PC-3 (cell line): Measurements from ENCODE around the gene ARHGEF16. TPM values are rescaled to one million over a fixed set of nuclear protein-coding genes. Genes with fewer than 3 reads are reported as not detected.

Experiments
- ATAC-seq: fragments of 200-7000 bp; cut with Tn5 transposase; 2 replicates; pipeline ENCODE4 v1.9.1; 2020; ENCODE audit warnings: mild to moderate bottlenecking, moderate library complexity
- BruUV-seq: library from RNA; stranded (reverse); fragments of 400-500 nt; replicated peaks from 2 replicates; lab custom pipeline; 2021; lab: Mats Ljungman, UMichigan
- CTCF ChIA-PET: fragments of 300-600 bp; sonication (Branson Sonifier 250); formaldehyde crosslinking; loops from one replicate; lab custom pipeline; 2022; ENCODE audit warnings: antibody characterized with exemption; lab: Charles Lee
- POLR2A ChIA-PET: fragments of 300-600 bp; sonication (Branson Sonifier 250); formaldehyde crosslinking; loops from one replicate; lab custom pipeline; 2022; ENCODE audit warnings: antibody characterized with exemption; ENCODE audit not compliant: unreplicated experiment; lab: Charles Lee
- DNase-seq: peaks from one replicate; pipeline ENCODE4 v3.0.0-alpha.2; 2015
- H2AFZ ChIP-seq: fragments of 300-600 bp; sonication (generic); 2 replicates; pipeline ENCODE4 v1.6.0; 2016; ENCODE audit warnings: antibody characterized with exemption, low read length
- H3F3A ChIP-seq: fragments of 300-600 bp; sonication (generic); one replicate; pipeline ENCODE4 v1.6.0; 2017; ENCODE audit warnings: antibody characterized with exemption, low read length, control low read depth, mild to moderate bottlenecking; ENCODE audit not compliant: unreplicated experiment
- H3K27ac ChIP-seq: fragments of 300-600 bp; sonication (generic); 2 replicates; pipeline ENCODE4 v1.5.1; 2016; ENCODE audit warnings: mild to moderate bottlenecking, low read length
- H3K27me3 ChIP-seq: fragments of 300-600 bp; sonication (generic); 2 replicates; pipeline ENCODE4 v1.6.1; 2016; ENCODE audit warnings: low read length, mixed read lengths
- H3K36me3 ChIP-seq: fragments of 300-600 bp; sonication (generic); 2 replicates; pipeline ENCODE4 v1.6.1; 2016; ENCODE audit warnings: low read depth, mixed run types, low read length, mixed read lengths
- H3K4me1 ChIP-seq: fragments of 300-600 bp; sonication (generic); 2 replicates; pipeline ENCODE4 v1.5.1; 2016; ENCODE audit warnings: low read length; ENCODE audit not compliant: insufficient read depth
- H3K4me2 ChIP-seq: fragments of 300-600 bp; sonication (generic); 2 replicates; pipeline ENCODE4 v1.6.0; 2016; ENCODE audit warnings: low read length
- H3K4me3 ChIP-seq: fragments of 300-600 bp; sonication (generic); 2 replicates; pipeline ENCODE4 v1.5.1; 2016; ENCODE audit warnings: mild to moderate bottlenecking, low read length, mixed read lengths
- H3K79me2 ChIP-seq: fragments of 300-600 bp; sonication (generic); 2 replicates; pipeline ENCODE4 v1.6.1; 2017; ENCODE audit warnings: low read length, mixed read lengths
- H3K9ac ChIP-seq: fragments of 300-600 bp; sonication (generic); 2 replicates; pipeline ENCODE4 v1.6.0; 2016; ENCODE audit warnings: mild to moderate bottlenecking, low read length
- H3K9me2 ChIP-seq: fragments of 300-600 bp; sonication (generic); replicated peaks from 2 replicates; pipeline ENCODE4 v1.6.1; 2016; ENCODE audit warnings: mixed run types, low read length, mixed read lengths
- H3K9me3 ChIP-seq: fragments of 300-600 bp; sonication (generic); 2 replicates; pipeline ENCODE4 v1.6.1; 2016; ENCODE audit warnings: low read length, mixed read lengths
- H4K20me1 ChIP-seq: fragments of 300-600 bp; sonication (generic); 2 replicates; pipeline ENCODE4 v1.6.1; 2016; ENCODE audit warnings: low read length, mixed read lengths
- CTCF ChIP-seq: fragments of 300-600 bp; sonication (generic); conservative IDR thresholded peaks from 2 replicates; pipeline ENCODE4 v1.5.1; 2017; ENCODE audit warnings: antibody characterized with exemption, low read depth, mild to moderate bottlenecking, low read length
- EZH2 ChIP-seq: fragments of 300-600 bp; sonication (generic); IDR thresholded peaks from one replicate; pipeline ENCODE4 v1.6.1; 2017; ENCODE audit warnings: antibody characterized with exemption, mild to moderate bottlenecking, low read length; ENCODE audit not compliant: unreplicated experiment
- EZH2phosphoT487 ChIP-seq: fragments of 300-600 bp; sonication (generic); IDR thresholded peaks from 2 replicates; pipeline ENCODE4 v1.6.1; 2018; ENCODE audit warnings: mild to moderate bottlenecking, antibody characterized with exemption, low read length, borderline replicate concordance
- intact Hi-C: fragments of 100-400 bp; cut with micrococcal nuclease; formaldehyde crosslinking; loops from 2 replicates; pipeline ENCODE4 v1.9.0; 2023
- total RNA-seq: library from RNA; depleted of rRNA; stranded (reverse); fragments of >200 nt; gene quantifications from 2 replicates; pipeline ENCODE4 v1.2.3, GENCODE V29; 2014

The ARHGEF16 gene
- total RNA-seq, 1 experiment from 2014 or later = 54.3 TPM

- POLR2A ChIA-PET = interaction anchor here (1.0 kb wide), 1 partner anchor 23 kb away, joined by 6 read pairs; no protein-coding TSS in a partner anchor
Measured at GRCh38 chr1:3507636-3508275, 53.3 kb downstream of the ARHGEF16 start.

GRCh38 chr1:3508757-3509415 lies 54.4 kb downstream of the ARHGEF16 start:
- intact Hi-C loops = no loop called here
- DNase-seq (no peak), ATAC-seq (no peak)
- H3K79me2 ChIP-seq = no peaks in the 10 kb centered on the region
- POLR2A ChIA-PET = no interaction called here
- CTCF ChIA-PET = no interaction called here
- no peak for TF ChIP-seq EZH2
- TF ChIP-seq EZH2phosphoT487 = no peak
- TF ChIP-seq CTCF = no peak
- no peak overlapping the region for H3K27ac ChIP-seq
- H3K9me2 ChIP-seq = no peaks in the 10 kb centered on the region
- BruUV-seq = no TSS peak
- no peaks in the 10 kb centered on the region for H3K9me3 ChIP-seq
- H3K36me3 ChIP-seq = no peaks in the 10 kb centered on the region
- H3F3A ChIP-seq = no peaks in the 10 kb centered on the region
- H3K27me3 ChIP-seq = no peaks in the 10 kb centered on the region
- no peak overlapping the region for H2AFZ ChIP-seq
- H3K4me1 ChIP-seq = peaks cover 11% of the 10 kb centered on the region
- H3K4me3 ChIP-seq = no peak overlapping the region
- H3K4me2 ChIP-seq = no peak overlapping the region
- H3K9ac ChIP-seq = no peak overlapping the region
- no peaks in the 10 kb centered on the region for H4K20me1 ChIP-seq

More at GRCh38 chr1:3507636-3508275, 53.3 kb downstream of the ARHGEF16 start:
- no peak overlapping the region for H2AFZ ChIP-seq
- no peaks in the 10 kb centered on the region for H3K27me3 ChIP-seq
- no peaks in the 10 kb centered on the region for H3K36me3 ChIP-seq
- no TSS peak for BruUV-seq
- H3F3A ChIP-seq = no peaks in the 10 kb centered on the region
- no peaks in the 10 kb centered on the region for H4K20me1 ChIP-seq
- TF ChIP-seq CTCF (no peak), EZH2 (no peak), EZH2phosphoT487 (no peak)
- H3K9ac ChIP-seq = no peak overlapping the region
- intact Hi-C loops = no loop called here
- ATAC-seq (no peak), DNase-seq (no peak)
- CTCF ChIA-PET = no interaction called here
- H3K4me2 ChIP-seq = no peak overlapping the region
- peaks cover 14% of the 10 kb centered on the region for H3K4me1 ChIP-seq
- no peaks in the 10 kb centered on the region for H3K79me2 ChIP-seq
- H3K4me3 ChIP-seq = no peak overlapping the region
- no peaks in the 10 kb centered on the region for H3K9me3 ChIP-seq
- H3K27ac ChIP-seq = no peak overlapping the region
- H3K9me2 ChIP-seq = no peaks in the 10 kb centered on the region

GRCh38 chr1:3509721-3510120 lies 55.3 kb downstream of the ARHGEF16 start:
- no peaks in the 10 kb centered on the region for H3K9me3 ChIP-seq
- ChIA-PET CTCF (no interaction called here), POLR2A (no interaction called here)
- H4K20me1 ChIP-seq = no peaks in the 10 kb centered on the region
- no peaks in the 10 kb centered on the region for H3F3A ChIP-seq
- no peak for TF ChIP-seq EZH2
- TF ChIP-seq CTCF = no peak
- TF ChIP-seq EZH2phosphoT487 = no peak
- H3K4me2 ChIP-seq = no peak overlapping the region
- no peak overlapping the region for H2AFZ ChIP-seq
- no peak for ATAC-seq
- no peaks in the 10 kb centered on the region for H3K79me2 ChIP-seq
- no peaks in the 10 kb centered on the region for H3K9me2 ChIP-seq
- H3K4me1 ChIP-seq = peaks cover 3% of the 10 kb centered on the region
- no peak overlapping the region for H3K9ac ChIP-seq
- intact Hi-C loops = no loop called here
- no peak for DNase-seq
- BruUV-seq = no TSS peak
- H3K4me3 ChIP-seq = no peak overlapping the region
- H3K27me3 ChIP-seq = no peaks in the 10 kb centered on the region
- H3K36me3 ChIP-seq = no peaks in the 10 kb centered on the region
- no peak overlapping the region for H3K27ac ChIP-seq
